Activated T-cell treated with anti-CD3 and anti-CD28 coated beads for 1 hour (primary cell): ENCODE results near the gene HSD17B8.
"Not testable (repeated sequence)": the region's sequence is repeated elsewhere in the genome, so short reads cannot be mapped to it uniquely, and the experiment has no call there.

ENCODE experiments used
- DNase-seq: peaks from one replicate; pipeline ENCODE4 v3.0.0-alpha.2; 2020; ENCODE audit warnings: low read depth

The HSD17B8 gene

GRCh38 chr6:33206027-33206863, 1.8 kb downstream of the HSD17B8 start:
- no peak for DNase-seq

DNA sequence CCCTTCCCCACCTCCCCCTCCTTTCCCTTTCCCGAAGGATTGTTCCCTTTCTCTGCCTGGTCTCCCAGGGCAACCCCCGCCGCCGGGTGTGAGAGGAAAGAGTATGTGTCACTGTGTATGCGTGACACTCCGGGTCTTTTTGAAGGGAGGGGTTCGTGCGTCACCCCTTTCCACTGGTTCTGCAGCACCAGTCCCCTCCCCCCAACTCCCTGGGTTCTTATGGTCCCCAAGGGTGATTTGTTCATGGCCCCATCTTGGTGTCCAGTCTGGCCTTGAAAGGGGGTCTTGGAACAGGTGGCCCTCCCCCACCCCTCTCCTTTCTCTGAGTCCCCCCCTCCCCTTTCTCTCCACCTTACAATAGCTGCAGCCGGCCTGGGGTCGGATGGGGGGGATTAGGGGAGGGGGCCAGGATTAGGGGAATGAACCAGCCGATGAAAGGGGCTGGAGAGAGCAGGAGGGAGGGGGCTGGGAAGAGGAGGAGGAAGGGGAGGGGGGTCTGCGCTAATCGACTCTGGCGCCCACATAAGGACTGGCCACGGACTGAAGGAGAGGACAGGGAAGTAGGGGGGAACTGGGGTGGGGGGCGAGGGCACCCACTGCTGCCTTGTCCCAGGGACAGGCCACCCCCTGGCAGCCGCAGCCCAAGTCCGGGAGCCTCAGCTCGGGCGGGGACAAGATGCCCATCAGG, 2.6 kb downstream of the HSD17B8 start:
- DNase-seq = no peak

DNA sequence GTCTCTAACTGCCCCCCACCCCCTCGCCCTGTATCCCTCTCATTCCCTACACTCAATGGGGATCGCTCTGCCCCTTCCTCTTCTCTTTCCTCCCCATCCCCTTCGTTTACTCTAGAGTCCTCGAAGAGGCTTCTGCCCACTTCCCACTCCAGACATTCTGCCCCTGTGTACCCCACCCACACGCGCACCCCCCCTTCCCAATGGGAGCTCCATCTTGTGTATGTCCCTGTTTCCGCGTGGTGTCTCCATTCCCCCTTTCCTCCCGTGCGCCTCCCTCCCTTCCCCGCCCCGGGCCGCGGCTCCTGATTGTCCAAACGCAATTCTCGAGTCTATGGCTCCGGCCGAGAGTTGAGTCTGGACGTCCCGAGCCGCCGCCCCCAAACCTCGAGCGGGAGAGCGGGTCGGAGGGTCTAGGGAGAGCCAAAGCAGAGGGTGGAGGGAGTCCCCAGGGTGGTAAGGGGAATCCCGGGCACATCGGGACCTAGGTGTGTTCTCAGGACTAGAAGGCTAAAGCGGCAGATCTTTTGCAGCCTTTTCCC, 3.2 kb downstream of the HSD17B8 start:
- DNase-seq = no peak

GRCh38 chr6:33208091-33208967, 3.9 kb downstream of the HSD17B8 start, which contains the start of gene RING1:
Gene RING1 (plus strand): TSS chr6:33208500. CDS start chr6:33208823, 323 bp downstream.
- DNase-seq = peak; percentile 80

GRCh38 chr6:33209856-33210255, 5.4 kb downstream of the HSD17B8 start:
- DNase-seq = no peak

- no peak for DNase-seq
Measured at GRCh38 chr6:33211136-33211535, 6.7 kb downstream of the HSD17B8 start.

- DNase-seq = no peak
Measured at GRCh38 chr6:33211666-33212422, 7.4 kb downstream of the HSD17B8 start.

- DNase-seq = no peak
Measured at GRCh38 chr6:33212857-33213165, 8.4 kb downstream of the HSD17B8 start.

GRCh38 chr6:33213166-33213988, 8.9 kb downstream of the HSD17B8 start:
- no peak for DNase-seq

DNA sequence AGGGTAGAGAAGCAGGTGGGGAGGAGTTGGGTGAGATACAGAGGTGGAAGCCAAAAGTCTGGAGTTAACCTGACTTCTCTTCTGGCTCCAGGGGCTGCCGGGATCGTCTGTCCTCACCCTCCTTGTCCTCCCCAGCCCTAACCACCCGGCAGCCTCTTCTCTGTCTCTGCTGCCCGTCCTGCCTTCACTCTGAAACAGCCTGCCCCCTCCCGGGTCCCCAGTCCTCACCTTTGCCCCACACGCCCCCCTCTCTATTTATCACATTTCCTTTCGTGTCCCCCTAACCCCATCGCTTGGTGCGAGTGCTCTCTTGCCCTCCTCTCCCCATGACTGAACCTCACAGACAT, 9.5 kb downstream of the HSD17B8 start:
- no peak for DNase-seq

- DNase-seq = no peak
Measured at GRCh38 chr6:33215271-33216116, 11.0 kb downstream of the HSD17B8 start.

DNA sequence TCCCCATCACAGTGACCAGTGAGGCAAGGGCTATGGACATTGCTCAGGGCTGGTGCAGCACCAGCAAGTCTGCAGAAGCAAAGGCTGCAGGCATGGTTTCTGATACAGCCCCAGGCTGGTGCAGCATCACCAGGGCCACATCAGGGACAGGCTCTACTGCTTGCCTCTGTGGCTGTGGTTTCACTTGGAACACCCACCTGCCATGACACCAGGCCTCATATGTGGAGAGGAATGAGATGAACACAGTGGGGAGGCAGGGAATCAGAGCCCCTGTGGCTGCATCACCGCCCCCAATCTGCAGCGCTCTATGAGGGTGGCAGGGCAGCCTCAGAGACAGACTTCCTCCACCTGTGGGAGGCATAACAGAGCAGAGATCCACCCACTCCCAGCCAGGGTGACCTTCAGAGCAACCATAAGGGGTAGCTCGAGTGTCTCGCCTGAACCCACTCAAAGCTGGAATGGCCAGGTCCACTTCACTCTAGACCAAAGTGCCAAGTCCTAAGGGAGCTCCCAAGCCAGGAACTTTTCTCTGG, 11.7 kb downstream of the HSD17B8 start:
- no peak for DNase-seq

DNA sequence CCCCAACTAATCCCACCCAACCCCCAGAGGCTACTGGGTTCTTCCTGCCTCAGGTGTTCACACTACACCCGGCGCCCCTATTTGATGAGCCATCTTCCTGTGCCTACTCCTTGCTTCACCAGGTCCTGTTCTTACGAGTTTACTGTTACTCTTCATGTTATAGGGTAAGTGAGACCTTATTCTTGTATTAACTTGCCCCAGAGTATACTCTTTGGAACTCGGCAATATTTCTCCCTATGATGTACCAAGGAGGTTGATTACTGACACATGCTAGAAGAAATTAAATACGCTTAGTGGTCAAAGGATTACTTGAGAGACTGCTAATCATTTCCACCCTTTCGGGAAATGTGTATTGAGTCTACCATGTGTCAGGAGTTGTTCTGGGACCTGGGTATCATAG, 12.8 kb downstream of the HSD17B8 start:
- no peak for DNase-seq

GRCh38 chr6:33217681-33218080, 13.2 kb downstream of the HSD17B8 start:
- DNase-seq = no peak

DNA sequence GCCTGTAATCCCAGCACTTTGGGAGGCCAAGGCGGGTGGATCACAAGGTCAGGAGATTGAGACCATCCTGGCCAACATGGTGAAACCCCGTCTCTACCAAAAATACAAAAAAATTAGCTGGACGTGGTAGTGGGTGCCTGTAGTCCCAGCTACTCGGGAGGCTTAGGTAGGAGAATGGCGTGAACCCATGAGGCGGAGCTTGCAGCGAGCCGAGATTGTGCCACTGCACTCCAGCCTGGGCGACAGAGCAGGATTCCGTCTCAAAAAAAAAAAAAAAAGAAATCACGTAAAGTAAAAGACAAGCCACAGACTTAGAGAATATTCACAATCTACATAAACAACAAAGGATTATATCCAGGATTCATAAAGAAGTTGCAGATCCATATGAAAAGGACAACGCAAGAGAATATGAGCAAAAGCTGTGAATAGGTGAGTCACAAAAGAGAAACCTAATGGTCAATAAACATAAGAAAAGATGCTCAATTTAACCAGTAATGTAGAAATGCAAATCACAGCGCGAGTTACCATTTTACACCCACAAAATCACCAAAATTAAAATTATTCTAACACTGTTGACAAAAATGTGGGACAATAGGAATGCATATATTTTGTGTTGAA, 22.2 kb downstream of the HSD17B8 start:
- DNase-seq = not testable (repeated sequence)

- DNase-seq = no peak
Measured at GRCh38 chr6:33235221-33235634, 30.8 kb downstream of the HSD17B8 start.

DNA sequence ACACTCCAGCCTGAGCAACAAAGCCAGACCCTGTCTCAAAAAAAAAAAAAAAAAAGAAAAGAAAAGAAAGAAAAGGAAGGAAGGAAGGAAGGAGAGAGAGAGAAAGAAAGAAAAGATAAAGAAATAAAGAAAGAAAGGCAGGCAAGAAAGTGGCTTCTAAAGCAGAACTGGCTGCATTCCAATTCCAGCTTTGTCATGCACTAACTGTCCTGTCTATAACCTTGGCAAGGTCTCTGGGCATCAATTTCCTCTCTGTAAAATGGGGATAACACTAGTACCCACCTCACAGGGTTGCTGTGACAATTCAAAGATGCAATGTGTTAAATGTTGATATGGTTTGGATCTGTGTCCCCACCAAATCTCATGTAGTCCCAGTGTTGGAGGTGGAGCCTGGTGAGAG, 31.9 kb downstream of the HSD17B8 start:
- DNase-seq = no peak

DNA sequence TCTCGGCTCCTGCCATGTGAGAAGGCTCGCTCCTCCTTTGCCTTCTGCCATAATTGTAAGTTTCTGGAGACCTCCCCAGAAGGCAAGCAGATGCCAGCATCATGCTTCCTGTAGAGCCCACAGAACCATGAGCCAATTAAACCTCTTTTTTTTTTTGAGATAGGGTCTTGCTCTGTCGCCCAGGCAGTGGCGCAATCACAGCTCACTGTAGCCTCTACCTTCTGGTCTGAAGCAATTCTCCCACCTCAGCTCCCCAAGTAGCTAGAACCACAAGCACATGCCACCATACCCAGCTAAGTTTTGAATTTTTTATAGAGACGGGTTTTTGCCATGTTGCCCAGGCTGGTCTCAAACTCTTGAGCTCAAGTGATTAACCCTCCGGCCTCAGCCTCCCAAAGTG, 32.4 kb downstream of the HSD17B8 start:
- DNase-seq = no peak

GRCh38 chr6:33237741-33238140, 33.3 kb downstream of the HSD17B8 start:
- DNase-seq = no peak
